NT2/D1 (cell line): ENCODE data around the gene LRMDA.

Source experiments
- SUZ12 ChIP-seq: IDR thresholded peaks from 2 replicates; pipeline ENCODE4 v1.6.1; 2011; ENCODE audit not compliant: insufficient read length, insufficient read depth; ENCODE audit errors: extremely low read depth
- ZNF274 ChIP-seq: IDR thresholded peaks from 2 replicates; pipeline ENCODE4 v1.6.1; 2011; ENCODE audit warnings: mild to moderate bottlenecking, low read depth, low read length

DNA sequence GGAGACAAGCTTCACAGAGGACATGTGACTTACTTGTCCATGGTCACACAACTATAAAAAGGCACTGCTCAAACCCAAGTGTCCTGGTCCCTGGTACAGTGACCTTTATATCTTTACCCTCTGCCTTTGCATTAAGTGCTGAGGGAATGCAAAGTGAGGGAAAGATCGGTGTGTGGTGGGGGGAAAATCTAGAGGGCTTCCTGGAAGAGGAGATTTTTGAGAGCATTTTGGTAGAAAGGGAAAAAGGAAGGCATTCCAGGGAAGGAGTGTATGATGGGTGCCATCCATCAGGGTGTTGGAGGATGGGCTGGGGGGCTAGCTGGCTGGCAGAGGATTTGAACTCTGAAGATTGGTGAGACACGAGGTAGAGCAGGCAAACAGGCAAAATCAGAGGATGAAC is 39.2 kb upstream of the LRMDA start:
- no peak for TF ChIP-seq ZNF274
- TF ChIP-seq SUZ12, result no peak
